Mesendoderm (in vitro differentiated cells): ENCODE measurements around the gene DTHD1.

ENCODE experiments used
- DNase-seq: peaks from one replicate; pipeline ENCODE4 v3.0.0; 2013
- H2AK5ac ChIP-seq: 2 replicates; pipeline ENCODE4 v1.6.1; 2013; ENCODE audit warnings: low read length, inconsistent platforms
- H2BK120ac ChIP-seq: 2 replicates; pipeline ENCODE4 v1.6.1; 2013; ENCODE audit warnings: low read depth, mild to moderate bottlenecking, low read length, moderate library complexity, mixed read lengths
- H2BK15ac ChIP-seq: replicated peaks from 2 replicates; pipeline ENCODE4 v1.6.1; 2013; ENCODE audit warnings: low read depth, mild to moderate bottlenecking, moderate library complexity
- H2BK5ac ChIP-seq: 2 replicates; pipeline ENCODE4 v1.6.1; 2013; ENCODE audit warnings: low read length, inconsistent platforms
- H3K18ac ChIP-seq: 2 replicates; pipeline ENCODE4 v1.6.1; 2013; ENCODE audit warnings: mild to moderate bottlenecking, low read length, mixed read lengths
- H3K23ac ChIP-seq: one replicate; pipeline ENCODE4 v1.6.1; 2013; ENCODE audit warnings: low read length
- H3K27ac ChIP-seq: 2 replicates; pipeline ENCODE4 v1.5.1; 2013; ENCODE audit warnings: low read depth, mild to moderate bottlenecking, inconsistent platforms, low read length, moderate library complexity
- H3K27me3 ChIP-seq: 2 replicates; pipeline ENCODE4 v1.6.1; 2013; ENCODE audit warnings: low read length, control low read depth, mild to moderate bottlenecking, inconsistent platforms; ENCODE audit not compliant: insufficient read depth, poor library complexity
- H3K36me3 ChIP-seq: 2 replicates; pipeline ENCODE4 v1.6.1; 2013; ENCODE audit warnings: low read length, inconsistent platforms; ENCODE audit not compliant: control insufficient read depth, insufficient read depth
- H3K4ac ChIP-seq: one replicate; pipeline ENCODE4 v1.6.1; 2013; ENCODE audit warnings: low read depth, mild to moderate bottlenecking, low read length, moderate library complexity
- H3K4me1 ChIP-seq: 2 replicates; pipeline ENCODE4 v1.6.1; 2013; ENCODE audit warnings: low read depth, low read length, inconsistent platforms; ENCODE audit not compliant: control insufficient read depth
- H3K4me2 ChIP-seq: 2 replicates; pipeline ENCODE4 v1.6.1; 2013; ENCODE audit warnings: low read length
- H3K4me3 ChIP-seq: 2 replicates; pipeline ENCODE4 v1.5.1; 2013; ENCODE audit warnings: mild to moderate bottlenecking, low read length
- H3K56ac ChIP-seq: one replicate; pipeline ENCODE4 v1.6.1; 2013; ENCODE audit warnings: low read length
- H3K79me1 ChIP-seq: 2 replicates; pipeline ENCODE4 v1.6.1; 2013; ENCODE audit warnings: low read length, inconsistent platforms
- H3K79me2 ChIP-seq: 2 replicates; pipeline ENCODE4 v1.6.1; 2013; ENCODE audit warnings: mild to moderate bottlenecking, low read length; ENCODE audit not compliant: control insufficient read depth, insufficient read depth
- H3K9ac ChIP-seq: 2 replicates; pipeline ENCODE4 v1.6.1; 2013; ENCODE audit warnings: low read length, inconsistent platforms
- H4K5ac ChIP-seq: one replicate; pipeline ENCODE4 v1.6.1; 2013; ENCODE audit warnings: low read length
- H4K8ac ChIP-seq: one replicate; pipeline ENCODE4 v1.6.1; 2013; ENCODE audit warnings: low read depth, mild to moderate bottlenecking, control low read depth, low read length, moderate library complexity
- WGBS: extraction: QIAGEN DNeasy Blood & Tissue Kit; methylation state at CpG from one replicate; pipeline ENCODE4 v1.1.7; 2013; ENCODE audit warnings: low lambda C conversion rate, missing lambda C conversion rate; ENCODE audit not compliant: insufficient coverage; ENCODE audit errors: extremely low coverage; 5-methylcytosine and 5-hydroxymethylcytosine counted together

DTHD1 gene

DNA sequence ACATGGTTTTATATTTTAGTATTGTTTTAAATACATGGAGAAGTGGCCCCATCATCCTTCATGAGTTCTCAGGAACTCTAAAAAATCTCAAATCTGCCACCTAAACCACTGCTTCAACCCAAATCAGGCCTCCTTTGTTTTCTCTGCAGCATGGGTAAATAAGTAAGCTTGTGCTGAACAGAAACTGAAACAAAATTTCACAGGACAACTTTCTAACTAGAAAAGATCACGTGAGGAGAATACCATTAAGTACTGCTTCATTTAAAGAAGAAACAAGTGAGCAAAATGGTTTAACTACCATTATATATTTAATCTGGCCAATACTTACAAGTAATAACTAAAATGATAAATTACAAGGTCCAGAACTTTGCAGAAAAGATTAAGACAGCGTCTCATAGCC lies 39.6 kb upstream of the DTHD1 start:
- no peak overlapping the region for H4K5ac ChIP-seq
- H3K56ac ChIP-seq = no peak overlapping the region
- no peak overlapping the region for H3K9ac ChIP-seq
- no peak overlapping the region for H4K8ac ChIP-seq
- no peak overlapping the region for H2BK5ac ChIP-seq
- no peak for DNase-seq
- H3K4ac ChIP-seq = no peak overlapping the region
- H3K18ac ChIP-seq = no peak overlapping the region
- no peaks in the 10 kb centered on the region for H3K4me1 ChIP-seq
- no peaks in the 10 kb centered on the region for H3K79me2 ChIP-seq
- no peak overlapping the region for H3K4me2 ChIP-seq
- no peak overlapping the region for H2AK5ac ChIP-seq
- no peak overlapping the region for H3K23ac ChIP-seq
- no peaks in the 10 kb centered on the region for H3K79me1 ChIP-seq
- H2BK120ac ChIP-seq = no peak overlapping the region
- no peaks in the 10 kb centered on the region for H3K27me3 ChIP-seq
- H3K4me3 ChIP-seq = no peak overlapping the region
- no peak overlapping the region for H3K27ac ChIP-seq
- no CpG with 5 or more reads among the region's 2 CpGs for WGBS
- H2BK15ac ChIP-seq = no peak overlapping the region
- no peaks in the 10 kb centered on the region for H3K36me3 ChIP-seq

DNA sequence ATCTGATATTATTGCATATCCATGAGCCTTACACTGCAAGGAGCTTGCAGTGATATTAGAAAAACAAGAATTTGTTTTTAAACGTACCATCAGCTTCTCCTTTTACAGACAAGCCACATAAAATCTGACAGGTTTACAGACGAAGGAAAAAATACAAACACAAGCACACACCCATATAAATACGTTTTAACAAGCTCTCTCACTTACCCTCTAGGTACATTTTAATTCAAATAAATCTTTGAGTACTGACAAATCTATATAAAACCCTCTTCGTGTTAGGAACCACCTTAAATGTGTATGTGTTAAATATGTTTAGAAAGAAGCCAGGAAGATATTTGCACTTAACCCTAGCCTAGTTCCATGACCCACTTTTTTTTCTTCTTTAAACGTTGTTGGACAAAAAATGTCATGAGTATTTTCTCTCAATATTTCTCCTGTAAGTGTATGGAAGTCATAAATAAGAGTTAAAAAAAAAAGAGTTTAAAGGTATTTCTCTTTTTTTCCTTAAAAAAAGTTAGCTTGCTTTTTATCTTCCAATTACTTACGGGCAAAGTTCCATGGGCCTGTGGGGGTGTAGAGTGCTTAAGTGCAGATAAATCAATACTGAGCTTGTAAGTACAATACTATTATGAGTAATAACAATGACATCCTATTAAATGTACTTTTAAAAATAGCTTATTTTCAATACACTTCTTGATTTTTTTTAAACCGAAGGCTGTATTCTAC lies 38.6 kb upstream of the DTHD1 start:
- no peak overlapping the region for H4K8ac ChIP-seq
- H3K18ac ChIP-seq = no peak overlapping the region
- H2AK5ac ChIP-seq = no peak overlapping the region
- no peak overlapping the region for H3K23ac ChIP-seq
- DNase-seq = no peak
- H2BK5ac ChIP-seq = no peak overlapping the region
- WGBS = no CpG with 5 or more reads among the region's 7 CpGs
- no peak overlapping the region for H3K4me3 ChIP-seq
- H3K4ac ChIP-seq = no peak overlapping the region
- no peak overlapping the region for H3K27ac ChIP-seq
- no peak overlapping the region for H2BK15ac ChIP-seq
- no peaks in the 10 kb centered on the region for H3K79me1 ChIP-seq
- no peak overlapping the region for H3K4me2 ChIP-seq
- no peaks in the 10 kb centered on the region for H3K36me3 ChIP-seq
- no peaks in the 10 kb centered on the region for H3K4me1 ChIP-seq
- no peak overlapping the region for H2BK120ac ChIP-seq
- H3K56ac ChIP-seq = no peak overlapping the region
- H3K9ac ChIP-seq = no peak overlapping the region
- no peak overlapping the region for H4K5ac ChIP-seq
- H3K27me3 ChIP-seq = no peaks in the 10 kb centered on the region
- no peaks in the 10 kb centered on the region for H3K79me2 ChIP-seq

DNA sequence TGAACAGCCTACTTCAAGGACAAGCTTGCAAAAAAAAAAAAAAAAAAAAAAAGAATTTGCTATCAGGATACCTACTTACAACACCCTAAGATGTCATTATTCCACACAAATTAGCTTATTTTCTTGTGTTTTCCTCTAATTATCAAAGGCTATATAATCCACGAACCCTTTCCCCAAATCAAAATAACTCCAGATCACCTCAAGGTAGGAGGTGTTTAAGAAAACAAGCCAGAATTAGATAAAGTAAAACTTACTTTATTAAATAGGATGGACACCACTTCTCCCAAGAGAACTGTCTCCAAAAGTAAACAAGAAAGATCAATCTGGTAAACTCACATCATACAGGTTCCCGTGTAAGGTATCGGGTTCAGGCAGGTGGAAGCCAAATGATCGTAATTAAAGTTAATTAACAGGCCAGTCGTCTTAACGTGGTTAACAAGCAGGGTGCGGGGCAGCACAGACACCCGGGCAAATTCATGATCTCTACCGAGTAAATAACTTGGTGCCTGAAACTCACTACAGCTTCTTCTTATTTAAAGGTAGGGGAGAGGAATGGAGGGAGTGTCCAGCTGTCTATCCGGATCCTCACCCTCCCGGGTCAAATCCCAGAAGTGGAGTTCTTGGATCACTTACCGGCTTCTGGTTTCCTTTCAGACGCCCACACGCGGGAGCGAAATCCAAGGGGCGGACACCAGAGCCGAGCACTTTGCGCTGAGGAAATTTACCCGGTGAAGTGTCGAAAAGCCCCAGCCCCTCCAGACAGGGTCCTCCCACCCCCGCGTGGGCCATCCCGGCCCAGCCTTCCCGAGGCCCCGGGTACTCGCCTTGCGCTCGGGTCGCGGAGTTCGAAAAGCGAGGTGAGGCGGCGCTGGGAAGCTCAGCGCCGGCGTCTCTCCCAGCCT lies 37.8 kb upstream of the DTHD1 start:
- no peaks in the 10 kb centered on the region for H3K79me1 ChIP-seq
- H2AK5ac ChIP-seq = no peak overlapping the region
- H3K27ac ChIP-seq = no peak overlapping the region
- H3K18ac ChIP-seq = peak overlapping the region; percentile 99
- H3K79me2 ChIP-seq = no peaks in the 10 kb centered on the region
- no peaks in the 10 kb centered on the region for H3K27me3 ChIP-seq
- H3K4ac ChIP-seq = peak overlapping the region; percentile 7
- H4K8ac ChIP-seq = no peak overlapping the region
- H3K36me3 ChIP-seq = no peaks in the 10 kb centered on the region
- H3K56ac ChIP-seq = peak overlapping the region; percentile 83
- DNase-seq = peak; percentile 49
- H3K23ac ChIP-seq = no peak overlapping the region
- H2BK5ac ChIP-seq = no peak overlapping the region
- no peaks in the 10 kb centered on the region for H3K4me1 ChIP-seq
- H3K9ac ChIP-seq = peak overlapping the region; percentile 69
- H3K4me2 ChIP-seq = peak overlapping the region; percentile 78
- H3K4me3 ChIP-seq = peak overlapping the region; percentile 44
- WGBS = 100% methylated on average over 1 of the region's 38 CpGs
- no peak overlapping the region for H2BK15ac ChIP-seq
- H4K5ac ChIP-seq = no peak overlapping the region
- peak overlapping the region; percentile 83 for H2BK120ac ChIP-seq

DNA sequence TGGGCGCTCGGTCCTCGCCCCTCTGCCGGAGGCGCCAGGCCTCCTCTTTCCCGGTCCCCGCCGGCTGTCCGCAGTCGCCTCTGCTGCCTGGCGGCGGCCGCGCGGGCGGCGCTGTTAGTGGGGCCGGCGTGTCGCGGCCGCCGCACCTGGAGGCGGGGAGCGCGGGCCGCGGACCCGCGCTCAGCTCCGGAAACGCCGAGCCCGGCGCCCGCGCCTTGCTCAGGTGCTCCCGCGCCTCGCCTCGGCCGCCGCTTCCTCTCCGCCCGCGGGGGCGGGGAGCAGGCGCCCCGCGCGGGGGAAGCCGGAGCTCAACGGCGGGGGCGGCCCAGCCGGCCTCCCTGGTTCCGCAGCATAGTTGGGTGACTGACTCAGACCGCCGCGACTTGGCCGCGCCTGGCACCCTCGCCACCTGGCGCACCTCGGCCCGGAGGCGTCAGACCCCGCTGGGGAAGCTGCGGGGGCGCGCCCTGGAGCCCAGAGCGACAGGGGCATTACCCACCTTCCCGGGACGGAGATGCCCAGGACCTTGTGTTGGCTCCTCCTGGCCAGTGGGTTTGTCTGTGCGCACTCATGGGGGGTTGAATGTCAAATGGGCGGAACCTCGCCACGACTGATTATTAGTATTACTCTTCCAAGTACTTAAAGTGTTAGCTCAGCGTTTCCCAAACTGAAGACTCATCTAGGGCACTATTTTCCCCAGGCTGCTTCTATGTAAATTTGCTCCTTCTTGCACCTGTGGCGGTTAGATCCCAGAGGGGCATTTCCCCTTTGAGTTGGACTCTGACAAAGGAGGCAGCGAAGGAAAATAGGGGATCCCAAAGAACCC lies 36.9 kb upstream of the DTHD1 start, which contains the start of gene ARAP2:
TSS of gene ARAP2 (minus strand) at position 258 of the 826 bp plus-strand sequence. CDS start 15,028 bp downstream, outside the sequence.
- H2AK5ac ChIP-seq = no peak within 1 kb of the TSS
- peak within 1 kb of the TSS; percentile 78 for H3K4me2 ChIP-seq
- H4K8ac ChIP-seq = no peak within 1 kb of the TSS
- peak within 1 kb of the TSS; percentile 44 for H3K4me3 ChIP-seq
- WGBS = no CpG with 5 or more reads among the region's 81 CpGs
- H3K4ac ChIP-seq = peak within 1 kb of the TSS; percentile 7
- peak; percentile 67 for DNase-seq
- peak within 1 kb of the TSS; percentile 99 for H3K18ac ChIP-seq
- no peak within 1 kb of the TSS for H3K23ac ChIP-seq
- peak within 1 kb of the TSS; percentile 83 for H2BK120ac ChIP-seq
- H3K27me3 ChIP-seq = no peaks in the 10 kb centered on the region
- no peaks in the 10 kb centered on the region for H3K79me1 ChIP-seq
- peak within 1 kb of the TSS; percentile 83 for H3K56ac ChIP-seq
- no peak within 1 kb of the TSS for H4K5ac ChIP-seq
- H3K9ac ChIP-seq = peak within 1 kb of the TSS; percentile 69
- H2BK5ac ChIP-seq = no peak within 1 kb of the TSS
- H2BK15ac ChIP-seq = no peak within 1 kb of the TSS
- H3K4me1 ChIP-seq = no peaks in the 10 kb centered on the region
- H3K79me2 ChIP-seq = no peaks in the 10 kb centered on the region
- no peak within 1 kb of the TSS for H3K27ac ChIP-seq
- H3K36me3 ChIP-seq = no peaks in the 10 kb centered on the region

DNA sequence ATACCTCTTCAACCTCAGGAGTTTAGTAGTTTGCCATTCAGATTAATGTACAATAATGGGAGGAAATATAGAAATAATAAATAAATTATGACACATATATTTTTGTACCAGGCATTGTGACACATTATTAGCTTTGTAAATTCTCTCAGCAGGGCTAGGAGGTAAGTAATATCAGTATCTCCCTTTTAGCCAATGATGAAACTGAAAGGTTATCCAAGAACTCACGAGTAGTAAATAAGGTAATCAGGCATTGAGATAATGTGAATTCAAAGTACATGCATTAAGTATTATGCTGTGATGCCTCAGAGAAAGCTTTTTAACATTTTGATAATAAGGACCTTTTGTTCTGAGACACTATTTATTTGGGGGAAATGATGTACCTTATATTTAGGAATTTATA lies 31.8 kb upstream of the DTHD1 start:
- Histone ChIP-seq H3K79me2 (no peaks in the 10 kb centered on the region), H3K23ac (no peak overlapping the region), H3K4me1 (no peaks in the 10 kb centered on the region), H3K27me3 (no peaks in the 10 kb centered on the region), H2BK15ac (no peak overlapping the region), H3K9ac (no peak overlapping the region), H3K27ac (no peak overlapping the region), H2AK5ac (no peak overlapping the region), H2BK5ac (no peak overlapping the region), H3K56ac (no peak overlapping the region), H3K36me3 (no peaks in the 10 kb centered on the region), H3K4ac (no peak overlapping the region), H3K4me2 (no peak overlapping the region), H3K79me1 (no peaks in the 10 kb centered on the region), H3K4me3 (no peak overlapping the region), H4K5ac (no peak overlapping the region), H2BK120ac (no peak overlapping the region), H3K18ac (no peak overlapping the region), H4K8ac (no peak overlapping the region)
- WGBS = no CpG with 5 or more reads among the region's 1 CpG
- no peak for DNase-seq
